B cell (primary cell): ENCODE measurements around the gene SST.

Experiments used
- EZH2 ChIP-seq: IDR thresholded peaks from 2 replicates; pipeline ENCODE4 v1.6.1; 2012; ENCODE audit warnings: borderline replicate concordance, low read depth, mild to moderate bottlenecking, moderate library complexity, low read length; ENCODE audit not compliant: insufficient read depth, poor library complexity, severe bottlenecking
- TF ChIP-seq, protein P1 (sequence below): fragments of 200-600 bp; IDR thresholded peaks from one replicate; pipeline ENCODE4 v1.8.0; 2022; ENCODE audit warnings: antibody characterized with exemption, mild to moderate bottlenecking

DNA sequence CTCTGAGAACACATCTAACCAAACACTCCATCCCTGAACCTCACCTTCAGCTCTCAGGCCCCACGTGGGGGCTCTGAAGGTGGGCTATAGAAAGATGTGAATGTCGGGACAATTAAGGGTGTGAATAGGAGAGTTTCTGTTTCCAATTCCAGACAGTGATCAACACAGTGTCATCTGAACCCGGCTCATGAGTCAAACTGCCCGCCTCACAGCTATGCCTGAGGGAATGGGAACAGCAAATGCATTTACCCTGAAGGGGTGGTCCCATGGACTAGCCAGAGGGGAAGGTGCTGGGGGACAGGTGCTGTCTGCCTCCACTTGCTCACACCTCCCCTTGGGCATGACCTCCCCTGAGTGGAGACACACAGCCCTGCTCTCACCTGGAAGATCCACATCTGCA, 25.8 kb upstream of the SST start:
- TF ChIP-seq, protein P1, sequence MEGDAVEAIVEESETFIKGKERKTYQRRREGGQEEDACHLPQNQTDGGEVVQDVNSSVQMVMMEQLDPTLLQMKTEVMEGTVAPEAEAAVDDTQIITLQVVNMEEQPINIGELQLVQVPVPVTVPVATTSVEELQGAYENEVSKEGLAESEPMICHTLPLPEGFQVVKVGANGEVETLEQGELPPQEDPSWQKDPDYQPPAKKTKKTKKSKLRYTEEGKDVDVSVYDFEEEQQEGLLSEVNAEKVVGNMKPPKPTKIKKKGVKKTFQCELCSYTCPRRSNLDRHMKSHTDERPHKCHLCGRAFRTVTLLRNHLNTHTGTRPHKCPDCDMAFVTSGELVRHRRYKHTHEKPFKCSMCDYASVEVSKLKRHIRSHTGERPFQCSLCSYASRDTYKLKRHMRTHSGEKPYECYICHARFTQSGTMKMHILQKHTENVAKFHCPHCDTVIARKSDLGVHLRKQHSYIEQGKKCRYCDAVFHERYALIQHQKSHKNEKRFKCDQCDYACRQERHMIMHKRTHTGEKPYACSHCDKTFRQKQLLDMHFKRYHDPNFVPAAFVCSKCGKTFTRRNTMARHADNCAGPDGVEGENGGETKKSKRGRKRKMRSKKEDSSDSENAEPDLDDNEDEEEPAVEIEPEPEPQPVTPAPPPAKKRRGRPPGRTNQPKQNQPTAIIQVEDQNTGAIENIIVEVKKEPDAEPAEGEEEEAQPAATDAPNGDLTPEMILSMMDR: no peak
- no peak for TF ChIP-seq EZH2
